Dermis microvascular lymphatic vessel endothelial cell (primary cell): ENCODE data around the gene USP5. TPM values are rescaled to one million over a fixed set of nuclear protein-coding genes. Genes with fewer than 3 reads are reported as not detected.
A peak's percentile ranks its signal among the peaks of the same experiment; 100 is the strongest.
"Not testable (repeated sequence)": the region's sequence is repeated elsewhere in the genome, so short reads cannot be mapped to it uniquely, and the experiment has no call there.

Source experiments
- DNase-seq, 2 donors: peaks; one replicate each; pipeline versions ENCODE4 v3.0.0 to v3.0.0-alpha.2; 2010; ENCODE audit warnings: low read depth in 2 of 2
- total RNA-seq: library from RNA; depleted of rRNA; stranded (reverse); fragments of >200 nt; gene quantifications from 2 replicates; pipeline ENCODE4 v1.2.1, GENCODE V29; 2014

Gene USP5
- total RNA-seq, 1 donor from 2014 or later, result 82.5 TPM

GRCh38 chr12:6887460-6887859 lies 35.5 kb downstream of the USP5 start:
- DNase-seq, result no peak

DNA sequence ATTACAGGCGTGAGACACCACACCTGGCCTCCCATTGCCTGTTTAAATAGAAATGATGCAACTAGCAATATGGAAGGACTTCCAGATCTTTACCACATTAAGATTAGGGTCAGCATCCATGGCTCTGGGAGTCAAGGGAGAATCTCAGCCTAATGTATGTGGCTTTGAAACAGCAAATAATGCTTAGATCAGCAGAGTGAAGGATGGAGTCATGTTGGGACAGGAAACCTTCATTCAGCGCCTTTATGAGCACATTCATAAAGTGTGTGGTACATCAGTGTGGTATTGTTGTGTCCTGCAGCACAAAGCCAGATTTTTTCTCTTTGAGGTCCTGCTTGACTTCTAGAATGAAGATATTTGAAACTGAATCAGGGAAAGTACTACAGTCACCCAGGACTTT lies 36.4 kb downstream of the USP5 start:
- no peak for DNase-seq

- not testable (repeated sequence) for DNase-seq
Measured at GRCh38 chr12:6888794-6889193, 36.8 kb downstream of the USP5 start.

- not testable (repeated sequence) for DNase-seq
Measured at GRCh38 chr12:6889775-6890573, 38.0 kb downstream of the USP5 start.

DNA sequence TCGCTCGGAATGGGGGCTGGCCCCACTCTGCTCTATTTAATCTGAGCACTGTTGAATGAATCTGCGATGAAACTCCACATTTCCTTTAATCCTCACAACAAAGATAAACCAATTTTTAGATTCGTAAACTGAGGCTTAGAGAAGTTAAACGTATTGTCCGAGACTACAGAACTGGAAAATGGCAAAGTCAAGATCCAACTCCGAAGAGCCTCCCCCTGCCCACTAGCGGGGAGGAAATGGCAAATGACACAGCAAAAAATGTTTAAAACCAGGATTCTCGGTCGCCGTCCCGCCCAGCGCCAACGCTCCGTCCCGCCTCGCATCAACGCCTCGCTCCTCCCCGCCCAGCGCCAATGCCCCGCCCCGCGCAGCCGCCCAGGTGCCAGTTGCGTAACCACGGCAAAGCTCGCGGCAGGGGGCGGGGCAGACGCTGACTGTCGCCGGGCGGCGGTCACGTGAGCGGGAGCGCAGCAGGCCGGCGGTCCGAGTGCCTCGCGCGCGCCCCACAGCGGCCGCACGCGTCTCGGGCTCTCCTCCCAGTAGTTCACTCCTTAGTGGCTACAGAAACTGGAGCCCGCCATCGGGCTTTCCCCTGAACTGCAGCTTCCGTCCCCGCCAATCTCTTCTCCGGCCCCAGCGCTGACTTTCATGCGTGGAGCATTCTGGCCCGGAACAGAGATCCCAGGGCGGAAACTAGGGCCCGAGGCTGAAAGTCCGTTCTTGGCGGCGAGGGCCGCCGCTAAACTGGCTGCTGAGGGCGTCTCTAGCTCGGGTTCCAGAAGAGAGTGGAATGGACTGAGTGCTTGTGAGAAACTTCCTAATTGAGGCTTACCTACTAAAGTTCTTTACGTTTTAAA lies 39.1 kb downstream of the USP5 start:
- peak; percentile 85 to 97 for DNase-seq

- no peak for DNase-seq
Measured at GRCh38 chr12:6891646-6892001, 39.7 kb downstream of the USP5 start.

GRCh38 chr12:6892683-6893082 lies 40.7 kb downstream of the USP5 start:
- not testable (repeated sequence) for DNase-seq

GRCh38 chr12:6894321-6894720 lies 42.4 kb downstream of the USP5 start:
- no peak for DNase-seq

DNA sequence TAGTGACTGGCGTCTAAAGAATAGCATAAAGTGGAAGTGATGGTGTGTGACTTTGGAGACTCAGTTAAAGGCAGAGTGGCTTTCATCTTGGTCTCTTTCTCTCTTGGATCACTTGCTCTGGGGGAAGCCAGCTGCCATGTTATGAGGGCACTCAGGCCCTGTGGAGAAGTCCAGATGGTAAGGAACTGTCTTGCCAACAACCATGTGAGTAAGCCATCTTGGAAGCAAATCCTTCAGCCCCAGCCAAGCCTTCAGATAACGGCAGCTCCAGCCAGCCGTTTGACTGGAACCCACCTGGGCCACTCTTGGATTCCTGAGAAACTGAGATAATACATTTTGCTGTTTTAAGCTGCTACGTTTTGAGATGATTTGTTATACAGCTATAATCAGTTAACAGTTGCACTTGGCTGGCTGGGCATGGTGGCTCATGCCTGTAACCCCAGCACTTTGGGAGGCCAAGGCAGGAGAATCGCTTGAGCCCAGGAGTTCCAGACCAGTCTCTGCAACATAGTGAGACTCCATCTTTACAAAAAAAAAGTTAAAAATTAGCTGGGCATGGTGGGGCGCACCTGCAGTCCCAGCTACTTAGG lies 45.0 kb downstream of the USP5 start:
- DNase-seq, result no peak

DNA sequence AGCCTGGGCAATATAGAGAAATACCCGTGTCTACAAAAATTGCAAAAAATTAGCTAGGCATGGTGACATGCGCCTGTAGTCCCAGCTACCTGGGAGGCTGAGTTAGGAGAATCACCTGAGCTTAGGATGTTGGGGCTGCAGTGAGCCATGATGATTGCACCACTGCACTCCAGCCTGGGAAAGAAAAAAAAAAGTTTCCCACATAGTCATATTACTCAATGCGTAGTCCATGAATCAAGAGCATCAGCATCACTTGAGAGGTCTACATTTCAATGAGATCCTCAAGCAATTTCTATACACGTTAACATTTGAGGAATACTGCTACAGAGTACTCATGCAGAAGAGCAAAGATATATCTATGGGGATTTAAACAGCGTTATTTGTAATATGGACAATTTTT lies 47.5 kb downstream of the USP5 start:
- DNase-seq, result no peak

GRCh38 chr12:6899837-6900519 lies 48.0 kb downstream of the USP5 start:
- DNase-seq, result peak; percentile 80 to 82

DNA sequence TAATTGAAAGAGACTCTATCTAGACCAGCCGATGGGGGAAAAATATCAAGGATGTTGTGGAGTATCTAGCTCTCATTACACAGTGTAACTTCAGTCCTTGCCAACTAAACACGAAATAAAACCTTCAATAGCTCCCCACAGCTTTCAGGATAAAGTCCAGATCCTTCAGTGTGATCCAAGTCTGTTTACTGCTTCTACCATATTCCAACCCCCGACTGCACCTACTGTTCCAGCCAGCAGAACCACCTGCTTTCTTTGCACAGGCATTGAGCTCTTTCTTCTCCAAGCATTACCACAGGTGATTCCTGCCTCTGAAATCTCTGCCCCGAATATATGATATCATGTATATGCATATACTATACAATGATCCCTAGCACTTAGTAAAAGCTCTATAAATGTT lies 50.5 kb downstream of the USP5 start:
- no peak for DNase-seq

DNA sequence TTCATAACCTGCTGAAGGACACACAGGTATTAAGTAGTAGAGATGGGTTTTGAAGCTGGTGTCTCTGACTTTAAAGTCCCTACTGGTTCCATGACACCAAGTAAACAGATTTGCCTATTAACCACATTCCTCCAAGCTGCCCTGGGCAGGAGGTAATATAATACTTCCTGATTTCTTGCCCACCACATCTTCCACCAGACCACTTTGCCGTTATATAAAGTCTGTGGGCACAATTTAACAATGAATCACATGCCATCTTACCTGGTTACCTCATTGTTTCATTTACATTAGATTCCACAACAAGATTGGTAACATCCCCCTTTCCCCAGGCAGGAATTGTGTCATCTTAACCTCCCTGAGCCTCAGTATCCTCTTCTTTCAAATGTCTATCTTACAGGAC lies 51.8 kb downstream of the USP5 start:
- no peak for DNase-seq

DNA sequence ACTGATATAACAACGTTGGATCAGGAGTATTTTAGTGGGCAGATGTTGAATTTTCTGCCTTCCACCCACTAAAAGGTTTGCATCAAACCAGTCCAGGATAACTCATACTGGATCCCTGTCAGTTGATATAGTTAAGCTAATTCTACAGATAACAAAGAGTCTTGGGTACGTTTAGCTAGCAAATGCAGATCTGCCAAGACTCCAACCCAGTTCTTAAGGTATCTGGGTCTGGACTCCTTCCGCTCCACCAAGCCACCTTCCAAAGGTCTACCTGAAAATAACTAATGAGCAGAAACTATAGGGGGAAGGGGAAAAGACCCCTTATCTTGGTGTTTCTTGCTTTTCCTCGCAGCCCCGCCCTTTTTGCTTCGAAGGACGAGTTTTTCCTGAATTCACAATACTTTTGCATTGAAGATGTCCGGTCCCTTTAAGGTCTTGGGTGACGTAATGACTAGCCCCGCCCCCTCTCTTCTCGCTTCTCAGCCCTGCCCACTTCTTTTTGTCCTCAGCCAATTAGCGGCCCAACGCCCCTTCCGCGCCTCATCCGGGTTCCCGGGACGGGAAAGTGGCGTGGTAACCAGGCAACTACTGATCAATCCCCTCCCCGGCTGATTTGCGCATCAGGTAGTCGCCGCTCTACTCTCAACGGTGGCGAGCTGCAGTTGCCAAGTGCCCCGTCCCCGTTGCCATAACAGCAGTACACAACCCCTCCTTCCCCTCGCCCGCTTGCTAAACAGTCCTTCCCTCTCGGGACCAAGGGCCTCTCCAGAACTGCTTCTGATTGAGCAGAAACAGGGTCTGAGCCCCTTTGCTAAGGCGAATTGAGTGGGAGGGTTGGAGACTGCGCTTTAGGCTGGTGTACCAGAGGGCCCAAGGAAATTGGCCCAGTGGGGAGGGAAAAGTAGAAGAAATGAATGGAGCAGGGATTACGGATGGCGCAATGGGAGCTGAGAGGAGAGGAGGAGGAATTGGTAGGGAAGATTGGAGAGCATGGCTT lies 52.6 kb downstream of the USP5 start, which contains the start of gene LRRC23:
LRRC23 (plus strand) TSS at position 543 of the 997 bp plus-strand sequence. CDS start 812 bp downstream, outside the sequence.
- DNase-seq, result peak; percentile 84 to 94

GRCh38 chr12:6905414-6906040 lies 53.6 kb downstream of the USP5 start:
- no peak for DNase-seq

DNA sequence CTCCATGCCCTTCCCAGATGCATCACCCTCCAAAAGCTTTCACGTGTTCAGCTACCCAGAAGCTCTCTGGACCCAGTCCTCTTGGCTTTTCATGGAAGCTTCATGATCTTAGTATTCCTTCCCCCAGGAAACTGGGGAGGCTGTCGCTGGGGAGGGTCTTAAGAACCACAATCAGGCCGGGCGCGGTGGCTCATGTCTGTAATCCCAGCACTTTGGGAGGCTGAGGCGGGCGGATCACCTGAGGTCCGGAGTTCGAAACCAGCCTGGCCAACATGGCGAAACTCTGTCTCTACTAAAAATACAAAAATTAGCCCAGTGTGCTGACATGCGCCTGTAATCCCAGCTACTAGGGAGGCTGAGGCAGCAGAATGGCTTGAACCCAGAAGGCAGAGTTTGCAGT lies 56.2 kb downstream of the USP5 start:
- not testable (repeated sequence) for DNase-seq

DNA sequence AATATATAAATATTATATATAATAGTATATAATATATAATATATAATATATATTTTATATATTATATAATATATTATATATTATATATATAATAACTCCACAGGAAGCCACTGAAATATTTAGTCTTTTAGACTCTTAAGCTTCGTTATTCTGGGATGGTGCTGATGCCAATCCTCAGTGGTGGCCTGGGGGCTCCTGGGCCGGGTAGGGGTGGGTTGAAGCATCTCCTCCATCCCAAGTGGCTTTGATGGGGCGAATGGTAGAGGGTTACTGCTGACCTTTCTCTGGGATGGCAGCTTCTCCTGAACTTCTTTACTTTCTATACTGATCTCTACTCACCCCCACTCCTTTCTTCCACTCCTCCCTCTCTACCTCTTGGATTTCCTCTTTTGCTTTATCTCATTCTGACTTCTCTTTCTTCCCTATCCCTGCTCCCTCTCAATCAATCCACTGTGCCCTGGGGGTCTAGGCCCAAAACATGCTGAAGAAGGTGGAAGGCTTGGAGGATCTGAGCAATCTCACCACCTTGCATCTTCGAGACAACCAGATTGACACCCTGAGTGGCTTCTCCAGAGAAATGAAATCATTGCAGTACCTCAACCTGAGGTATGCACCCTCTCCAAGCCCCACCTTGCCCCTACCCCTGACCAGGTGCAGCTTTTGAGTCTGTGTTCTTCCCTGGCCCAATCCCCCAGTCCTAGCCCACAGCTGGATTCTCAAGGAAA lies 57.6 kb downstream of the USP5 start:
- no peak for DNase-seq

GRCh38 chr12:6912164-6912935 lies 60.4 kb downstream of the USP5 start:
- DNase-seq, result no peak
